Esophagus muscularis mucosa (tissue), 4 donors: ENCODE data around the gene HCAR3. TPM values are rescaled to one million over a fixed set of nuclear protein-coding genes. Genes with fewer than 3 reads are reported as not detected.
"Not testable (repeated sequence)": the region's sequence is repeated elsewhere in the genome, so short reads cannot be mapped to it uniquely, and the experiment has no call there.

Source experiments
- DNase-seq: peaks from one replicate; pipeline ENCODE4 v3.0.0-alpha.2; 2017; ENCODE audit errors: extremely low spot score
- H3K27ac ChIP-seq, 4 donors: fragments of 200-600 bp; sonication (generic); replicated peaks in 1 of 4; 1 replicate in 3 of 4; 2 replicates in 1 of 4; pipeline ENCODE4 v1.5.1; 2016 to 2019; ENCODE audit warnings: mild to moderate bottlenecking in 1 of 4
- H3K27me3 ChIP-seq, 4 donors: fragments of 200-600 bp; sonication (generic); one replicate each; pipeline versions ENCODE4 v1.5.1 to v1.6.0; 2016 to 2019
- H3K36me3 ChIP-seq, 4 donors: fragments of 200-600 bp; sonication (generic); one replicate each; pipeline ENCODE4 v1.5.1; 2016 to 2019
- H3K4me1 ChIP-seq, 4 donors: fragments of 200-600 bp; sonication (generic); one replicate each; pipeline ENCODE4 v1.5.1; 2016 to 2019
- H3K4me3 ChIP-seq, 4 donors: fragments of 200-600 bp; sonication (generic); 1 replicate in 2 of 4; 2 replicates in 2 of 4; pipeline ENCODE4 v1.5.1; 2016 to 2019; ENCODE audit warnings: mild to moderate bottlenecking in 4 of 4, moderate library complexity in 1 of 4
- H3K9me3 ChIP-seq, 4 donors: fragments of 200-600 bp; sonication (generic); 1 replicate in 3 of 4; 2 replicates in 1 of 4; pipeline ENCODE4 v1.5.1; 2016 to 2019
- EP300 ChIP-seq: sonication (generic); formaldehyde crosslinking; IDR thresholded peaks from one replicate; pipeline ENCODE4 v1.6.1; 2017; ENCODE audit warnings: antibody characterized with exemption
- POLR2A ChIP-seq: fragments of 450-650 bp; IDR thresholded peaks from one replicate; pipeline ENCODE4 v1.6.1; 2017; ENCODE audit warnings: antibody characterized with exemption, moderate library complexity, mild to moderate bottlenecking, low read depth
- POLR2AphosphoS5 ChIP-seq, 2 donors: sonication (generic); formaldehyde crosslinking; IDR thresholded peaks; one replicate each; pipeline ENCODE4 v1.6.1; 2017; ENCODE audit warnings: antibody characterized with exemption in 2 of 2
- WGBS: methylation state at CpG from one replicate; pipeline ENCODE4 v1.1.5; 2018; 5-methylcytosine and 5-hydroxymethylcytosine counted together
- intact Hi-C: fragments of 100-400 bp; cut with DNase I; formaldehyde crosslinking; loops from one replicate; pipeline ENCODE4 v1.15.1; 2023
- total RNA-seq, 4 donors: library from RNA; depleted of rRNA; stranded (reverse); fragments of >200 nt; gene quantifications; one replicate each; pipeline versions ENCODE4 v1.1.0 to v1.2.1, GENCODE V29; 2016
- TF ChIP-seq, protein P1 (sequence below), 3 experiments: fragments of 200-600 bp in 2 of 3; fragments of 450-650 bp in 1 of 3; sonication (generic) in 2 of 3; IDR thresholded peaks; one replicate each; pipeline ENCODE4 v1.5.1; 2017 to 2019; ENCODE audit warnings: antibody characterized with exemption in 3 of 3, mild to moderate bottlenecking in 2 of 3, moderate library complexity in 1 of 3

HCAR3 gene
- under 1 TPM in 1 of 4 donors, not detected in 3; 0.50 TPM for total RNA-seq

DNA sequence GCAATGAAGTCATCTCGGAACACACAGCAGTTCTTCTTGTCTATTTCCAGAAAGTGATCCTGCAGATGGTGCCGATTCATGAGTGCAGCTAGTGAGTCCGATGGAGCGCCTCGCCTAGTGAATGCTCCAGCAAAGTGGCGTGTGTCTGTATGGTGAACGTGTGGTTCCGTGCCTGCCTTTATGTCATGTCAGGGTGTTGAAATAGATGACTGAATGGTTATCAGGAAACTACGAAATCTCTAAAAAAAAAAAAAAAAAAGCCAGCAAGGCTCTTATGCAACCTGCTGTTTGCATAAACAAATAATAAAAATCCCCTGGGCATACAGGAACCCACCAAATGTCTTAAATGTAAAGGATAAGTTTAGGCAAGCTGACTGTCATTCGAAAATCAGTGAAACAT lies at the start of gene HCAR3:
HCAR3 (minus strand) TSS at position 154 of the 400 bp plus-strand sequence; CDS start at position 80, 74 bp downstream.
- DNase-seq, H3K9me3 ChIP-seq, H3K27me3 ChIP-seq, H3K27ac ChIP-seq, H3K4me3 ChIP-seq, H3K36me3 ChIP-seq, H3K4me1 ChIP-seq, intact Hi-C loops: not testable (repeated sequence)
- 76% methylated on average over 10 of the region's 10 CpGs for WGBS

DNA sequence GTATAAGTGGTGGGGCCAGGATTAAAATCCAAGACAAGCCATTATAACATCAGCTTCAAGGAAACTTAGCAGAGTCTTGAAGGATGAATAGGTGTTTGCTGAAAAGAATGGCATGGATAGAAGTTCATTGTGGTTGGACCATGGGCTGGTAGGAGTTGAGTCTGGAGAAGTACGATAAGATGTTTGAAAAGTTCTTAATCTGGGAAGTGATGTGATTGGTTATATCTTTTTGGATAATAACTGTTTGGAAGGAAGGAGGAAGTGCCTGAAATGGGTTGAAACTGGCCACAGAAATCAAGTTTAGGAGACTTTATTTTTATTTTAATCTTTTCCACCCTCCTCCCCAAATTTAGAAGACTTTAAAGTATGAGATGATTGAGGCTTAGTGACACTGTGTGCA lies 41.0 kb upstream of the HCAR3 start:
- H3K4me1 ChIP-seq: peaks cover 10 to 31% (median 22%) of the 10 kb centered on the region in 4 donors
- intact Hi-C loops: loop anchor here (10.0 kb wide), 2 partner anchors 123 to 233 kb away; partner anchors contain the start of genes KNTC1 and RSRC2
- no peak overlapping the region for H3K27ac ChIP-seq
- no peak overlapping the region for H3K4me3 ChIP-seq
- WGBS: 75% methylated on average over 1 of the region's 1 CpG
- no peak for DNase-seq
- TF ChIP-seq POLR2A (no peak), POLR2AphosphoS5 (IDR thresholded peaks at IDR 0.05) (no peak), EP300 (no peak)
- TF ChIP-seq, protein P1, sequence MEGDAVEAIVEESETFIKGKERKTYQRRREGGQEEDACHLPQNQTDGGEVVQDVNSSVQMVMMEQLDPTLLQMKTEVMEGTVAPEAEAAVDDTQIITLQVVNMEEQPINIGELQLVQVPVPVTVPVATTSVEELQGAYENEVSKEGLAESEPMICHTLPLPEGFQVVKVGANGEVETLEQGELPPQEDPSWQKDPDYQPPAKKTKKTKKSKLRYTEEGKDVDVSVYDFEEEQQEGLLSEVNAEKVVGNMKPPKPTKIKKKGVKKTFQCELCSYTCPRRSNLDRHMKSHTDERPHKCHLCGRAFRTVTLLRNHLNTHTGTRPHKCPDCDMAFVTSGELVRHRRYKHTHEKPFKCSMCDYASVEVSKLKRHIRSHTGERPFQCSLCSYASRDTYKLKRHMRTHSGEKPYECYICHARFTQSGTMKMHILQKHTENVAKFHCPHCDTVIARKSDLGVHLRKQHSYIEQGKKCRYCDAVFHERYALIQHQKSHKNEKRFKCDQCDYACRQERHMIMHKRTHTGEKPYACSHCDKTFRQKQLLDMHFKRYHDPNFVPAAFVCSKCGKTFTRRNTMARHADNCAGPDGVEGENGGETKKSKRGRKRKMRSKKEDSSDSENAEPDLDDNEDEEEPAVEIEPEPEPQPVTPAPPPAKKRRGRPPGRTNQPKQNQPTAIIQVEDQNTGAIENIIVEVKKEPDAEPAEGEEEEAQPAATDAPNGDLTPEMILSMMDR (IDR thresholded peaks at IDR 0.05): no peak
- no peaks in the 10 kb centered on the region for H3K27me3 ChIP-seq
- peaks cover 9 to 82% (median 60%) of the 10 kb centered on the region in 4 donors for H3K36me3 ChIP-seq
- H3K9me3 ChIP-seq: no peaks in the 10 kb centered on the region

DNA sequence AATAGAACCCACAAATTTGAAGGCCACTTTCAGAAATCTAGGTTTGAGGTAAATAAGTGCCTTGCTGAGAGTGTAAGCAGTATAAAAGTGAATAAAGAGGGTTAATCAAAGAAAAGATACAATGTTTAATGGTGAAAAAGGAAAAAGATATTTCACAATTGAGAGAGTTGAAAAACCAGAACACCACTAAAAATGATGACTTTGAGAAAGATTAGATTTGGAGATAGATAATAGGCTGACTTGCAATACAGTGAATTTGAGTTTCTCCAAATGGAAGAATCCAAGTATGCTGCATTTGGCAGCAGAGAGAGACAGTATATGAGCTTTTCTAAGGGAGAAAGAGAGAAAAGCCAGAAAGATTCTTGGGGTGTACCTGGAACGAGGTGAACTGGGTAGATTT lies 38.2 kb upstream of the HCAR3 start:
- Histone ChIP-seq H3K4me1 (peaks cover 15 to 38% (median 28%) of the 10 kb centered on the region in 4 donors), H3K36me3 (peaks cover 9 to 58% (median 47%) of the 10 kb centered on the region in 4 donors), H3K27ac (no peak overlapping the region), H3K4me3 (no peak overlapping the region), H3K9me3 (no peaks in the 10 kb centered on the region), H3K27me3 (no peaks in the 10 kb centered on the region)
- TF ChIP-seq, protein P1 (IDR thresholded peaks at IDR 0.05): no peak
- DNase-seq: no peak
- 88% methylated on average over 1 of the region's 1 CpG for WGBS
- intact Hi-C loops: loop anchor here (2.0 to 10.0 kb wide), 3 partner anchors 66 to 230 kb away; partner anchors contain the start of genes KNTC1 and RSRC2

DNA sequence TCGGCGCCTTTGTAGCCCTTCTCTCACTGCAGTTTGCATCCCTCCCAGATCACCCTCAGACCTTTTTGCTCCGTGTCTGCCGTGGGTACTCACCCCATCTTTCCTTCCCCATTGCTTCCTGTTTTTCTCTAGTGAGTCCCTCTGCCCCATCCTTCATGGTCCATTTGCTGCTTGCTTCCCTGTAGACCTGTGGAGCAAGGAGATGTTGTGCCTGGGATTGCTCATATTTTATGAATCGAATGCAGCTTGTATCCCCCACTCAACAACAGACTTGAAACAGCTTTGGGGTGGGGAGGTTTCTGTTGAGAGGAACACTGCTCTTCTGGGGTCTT lies 36.7 kb upstream of the HCAR3 start:
- H3K36me3 ChIP-seq: peaks cover 5 to 43% (median 34%) of the 10 kb centered on the region in 4 donors
- H3K27ac ChIP-seq: peak overlapping the region; percentile 77 to 86 (median 84)
- no peaks in the 10 kb centered on the region for H3K27me3 ChIP-seq
- no peak for DNase-seq
- WGBS: 6% methylated on average over 5 of the region's 5 CpGs
- peaks cover 15 to 33% (median 28%) of the 10 kb centered on the region in 4 donors for H3K4me1 ChIP-seq
- H3K9me3 ChIP-seq: no peaks in the 10 kb centered on the region
- intact Hi-C loops: loop anchor here (10.0 kb wide), 2 partner anchors 118 to 228 kb away; partner anchors contain the start of genes KNTC1 and RSRC2
- TF ChIP-seq, protein P1 (IDR thresholded peaks at IDR 0.05): no peak
- TF ChIP-seq POLR2AphosphoS5 (IDR thresholded peaks at IDR 0.05) (no peak), POLR2A (no peak), EP300 (no peak)
- H3K4me3 ChIP-seq: peak overlapping the region; percentile 71 to 91 (median 89)

DNA sequence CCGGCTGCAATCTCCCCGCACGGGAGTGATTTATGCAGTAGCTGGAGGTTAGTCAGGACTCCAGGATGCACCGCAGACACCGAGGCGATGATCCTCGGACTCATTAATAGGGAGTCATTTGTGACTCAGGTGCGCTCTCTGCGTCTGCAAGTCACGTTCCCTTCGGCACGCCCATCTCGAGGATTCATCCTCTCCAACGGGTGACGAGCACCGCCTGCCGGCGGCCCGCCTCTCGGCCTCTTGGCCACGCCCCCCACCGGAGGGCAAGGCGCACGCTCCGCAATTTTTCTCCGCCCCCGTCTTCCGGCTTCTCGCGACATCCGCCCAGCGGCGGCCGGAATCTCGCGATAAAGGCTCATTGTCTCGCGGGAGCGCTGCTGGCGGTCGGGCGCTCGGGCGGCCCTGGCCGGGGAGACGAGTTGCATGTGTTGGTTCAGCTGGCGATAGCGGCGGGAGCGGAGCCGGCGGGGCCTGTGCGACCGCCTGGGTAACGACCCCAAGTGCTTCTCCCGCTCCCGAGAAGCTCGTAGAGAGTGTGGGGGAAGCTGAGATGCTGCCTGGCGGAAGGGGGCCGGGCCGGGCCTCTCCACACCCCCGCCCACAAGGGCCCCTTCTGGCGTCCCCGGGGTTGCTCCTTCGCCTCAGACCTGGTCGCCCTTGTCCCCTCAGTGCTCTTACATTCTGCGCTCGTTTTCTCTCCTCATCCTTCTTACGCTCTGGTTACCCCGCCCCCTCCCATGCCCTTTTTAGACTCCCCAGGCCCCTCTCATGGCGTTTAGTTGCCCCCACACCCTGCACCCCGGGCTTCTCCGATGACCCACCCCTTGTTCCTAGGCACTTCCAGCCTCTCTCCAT lies 36.1 kb upstream of the HCAR3 start, which contains the start of gene DENR:
DENR (plus strand) TSS at position 361 of the 855 bp plus-strand sequence. CDS start 878 bp downstream, outside the sequence.
- intact Hi-C loops: loop anchor here (10.0 kb wide), 2 partner anchors 118 to 228 kb away; partner anchors contain the start of genes KNTC1 and RSRC2
- H3K4me1 ChIP-seq: peaks cover 15 to 33% (median 28%) of the 10 kb centered on the region in 4 donors
- no peaks in the 10 kb centered on the region for H3K9me3 ChIP-seq
- no peaks in the 10 kb centered on the region for H3K27me3 ChIP-seq
- DNase-seq: peak; percentile 99
- WGBS: 0% methylated on average over 30 of the region's 73 CpGs
- TF ChIP-seq POLR2AphosphoS5 (IDR thresholded peaks at IDR 0.05): peak; percentile 94
- peak; percentile 43 for TF ChIP-seq POLR2A
- TF ChIP-seq, protein P1 (IDR thresholded peaks at IDR 0.05): peak; percentile 80 to 97 (median 92)
- no peak for TF ChIP-seq EP300
- H3K27ac ChIP-seq: peak within 1 kb of the TSS; percentile 78 to 86 (median 84)
- H3K4me3 ChIP-seq: peak within 1 kb of the TSS; percentile 71 to 91 (median 89)
- peaks cover 0 to 37% (median 28%) of the 10 kb centered on the region in 4 donors for H3K36me3 ChIP-seq

DNA sequence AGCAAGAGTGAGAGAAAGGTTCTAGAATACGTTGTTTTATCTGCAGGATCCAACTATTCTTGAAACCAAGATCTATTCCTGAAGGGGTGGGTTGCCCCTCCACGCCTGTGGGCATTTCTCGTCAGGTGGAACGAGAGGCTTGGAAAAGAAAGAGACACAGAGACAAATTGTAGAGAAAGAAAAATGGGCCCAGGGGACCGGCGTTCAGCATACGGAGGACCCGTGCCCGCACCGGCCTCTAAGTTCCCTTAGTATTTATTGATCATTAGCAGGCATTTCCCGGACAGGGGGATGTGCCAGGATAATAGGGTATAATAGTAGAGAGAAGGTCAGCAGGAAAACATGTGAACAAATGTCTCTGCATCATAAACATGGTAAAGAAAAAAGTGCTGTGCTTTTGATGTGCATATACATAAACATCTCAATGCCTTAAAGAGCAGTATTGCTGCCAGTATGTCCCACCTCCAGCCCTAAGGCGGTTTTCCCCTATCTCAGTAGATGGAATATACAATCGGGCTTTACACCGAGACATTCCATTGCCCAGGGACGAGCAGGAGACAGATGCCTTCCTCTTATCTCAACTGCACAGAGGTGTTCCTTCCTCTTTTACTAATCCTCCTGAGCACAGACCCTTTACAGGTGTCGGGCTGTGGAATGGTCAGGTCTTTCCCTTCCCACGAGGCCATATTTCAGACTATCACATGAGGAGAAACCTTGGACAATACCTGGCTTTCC lies 34.3 kb upstream of the HCAR3 start:
- 81% methylated on average over 17 of the region's 17 CpGs for WGBS
- not testable (repeated sequence) for H3K9me3 ChIP-seq, H3K27me3 ChIP-seq, H3K27ac ChIP-seq, H3K4me3 ChIP-seq, DNase-seq
- Histone ChIP-seq H3K4me1 (peaks cover 15 to 23% (median 21%) of the 10 kb centered on the region in 4 donors), H3K36me3 (peaks cover 0 to 20% (median 12%) of the 10 kb centered on the region in 4 donors)
- intact Hi-C loops: loop anchor here (10.0 kb wide), 2 partner anchors 116 to 226 kb away; partner anchors contain the start of genes KNTC1 and RSRC2
